SK-N-SH (cell line): ENCODE measurements around the gene CDH13.

Experiments used
- ELF1 ChIP-seq: IDR thresholded peaks from 2 replicates; pipeline ENCODE4 v1.4.0; 2012
- EP300 ChIP-seq, 2 experiments: IDR thresholded peaks; 2 replicates each; pipeline versions ENCODE4 v1.4.0 to v1.6.1; 2012; ENCODE audit warnings: borderline replicate concordance in 1 of 2, low read depth in 1 of 2, low read length in 1 of 2
- FOXM1 ChIP-seq: IDR thresholded peaks from 2 replicates; pipeline ENCODE4 v1.4.0; 2012; ENCODE audit warnings: low read depth, mild to moderate bottlenecking
- GABPA ChIP-seq: IDR thresholded peaks from 2 replicates; pipeline ENCODE4 v1.4.0; 2012; ENCODE audit warnings: low read depth, mild to moderate bottlenecking
- JUND ChIP-seq: IDR thresholded peaks from 2 replicates; pipeline ENCODE4 v1.4.0; 2012
- NRF1 ChIP-seq: IDR thresholded peaks from 2 replicates; pipeline ENCODE4 v1.6.1; 2012; ENCODE audit warnings: low read depth, mild to moderate bottlenecking, low read length
- POLR2AphosphoS5 ChIP-seq: IDR thresholded peaks from 2 replicates; pipeline ENCODE4 v1.6.1; 2012; ENCODE audit warnings: low read depth, low read length
- RXRA ChIP-seq: IDR thresholded peaks from 2 replicates; pipeline ENCODE4 v1.4.0; 2012; ENCODE audit warnings: low read depth, mild to moderate bottlenecking, borderline replicate concordance
- SIN3A ChIP-seq: IDR thresholded peaks from 2 replicates; pipeline ENCODE4 v1.6.1; 2012; ENCODE audit warnings: low read depth, mild to moderate bottlenecking, low read length, moderate library complexity, borderline replicate concordance
- TCF12 ChIP-seq: IDR thresholded peaks from 2 replicates; pipeline ENCODE4 v1.4.0; 2012
- USF1 ChIP-seq: IDR thresholded peaks from 2 replicates; pipeline ENCODE4 v1.4.0; 2012; ENCODE audit warnings: low read depth, borderline replicate concordance
- ZBTB33 ChIP-seq: IDR thresholded peaks from 2 replicates; pipeline ENCODE4 v1.4.0; 2012; ENCODE audit warnings: low read depth, borderline replicate concordance
- TF ChIP-seq, protein P1 (sequence below): fragments of 200-600 bp; sonication (generic); IDR thresholded peaks from 2 replicates; pipeline ENCODE4 v1.6.1; 2017; ENCODE audit warnings: antibody characterized with exemption, mild to moderate bottlenecking, moderate library complexity
- TF ChIP-seq, protein P2 (sequence below): IDR thresholded peaks from 2 replicates; pipeline ENCODE4 v1.4.0; 2012; ENCODE audit warnings: low read depth

- TF ChIP-seq ELF1 (no peak), EP300 (IDR thresholded peaks at IDR 0.05; ENCODE audit: borderline replicate concordance in 1 of 2, low read depth in 1 of 2, low read length in 1 of 2) (no peak), ZBTB33 (no peak), SIN3A (no peak), POLR2AphosphoS5 (no peak), FOXM1 (no peak), GABPA (no peak), TCF12 (no peak), JUND (no peak), USF1 (no peak), RXRA (no peak), NRF1 (no peak)
- TF ChIP-seq, protein P1, sequence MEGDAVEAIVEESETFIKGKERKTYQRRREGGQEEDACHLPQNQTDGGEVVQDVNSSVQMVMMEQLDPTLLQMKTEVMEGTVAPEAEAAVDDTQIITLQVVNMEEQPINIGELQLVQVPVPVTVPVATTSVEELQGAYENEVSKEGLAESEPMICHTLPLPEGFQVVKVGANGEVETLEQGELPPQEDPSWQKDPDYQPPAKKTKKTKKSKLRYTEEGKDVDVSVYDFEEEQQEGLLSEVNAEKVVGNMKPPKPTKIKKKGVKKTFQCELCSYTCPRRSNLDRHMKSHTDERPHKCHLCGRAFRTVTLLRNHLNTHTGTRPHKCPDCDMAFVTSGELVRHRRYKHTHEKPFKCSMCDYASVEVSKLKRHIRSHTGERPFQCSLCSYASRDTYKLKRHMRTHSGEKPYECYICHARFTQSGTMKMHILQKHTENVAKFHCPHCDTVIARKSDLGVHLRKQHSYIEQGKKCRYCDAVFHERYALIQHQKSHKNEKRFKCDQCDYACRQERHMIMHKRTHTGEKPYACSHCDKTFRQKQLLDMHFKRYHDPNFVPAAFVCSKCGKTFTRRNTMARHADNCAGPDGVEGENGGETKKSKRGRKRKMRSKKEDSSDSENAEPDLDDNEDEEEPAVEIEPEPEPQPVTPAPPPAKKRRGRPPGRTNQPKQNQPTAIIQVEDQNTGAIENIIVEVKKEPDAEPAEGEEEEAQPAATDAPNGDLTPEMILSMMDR = no peak
- TF ChIP-seq, protein P2, sequence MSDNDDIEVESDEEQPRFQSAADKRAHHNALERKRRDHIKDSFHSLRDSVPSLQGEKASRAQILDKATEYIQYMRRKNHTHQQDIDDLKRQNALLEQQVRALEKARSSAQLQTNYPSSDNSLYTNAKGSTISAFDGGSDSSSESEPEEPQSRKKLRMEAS = no peak
Measured at GRCh38 chr16:83494459-83494858, 867.7 kb downstream of the CDH13 start.
